H9 (cell line): ENCODE measurements around the gene CORO7. TPM values are rescaled to one million over a fixed set of nuclear protein-coding genes. Genes with fewer than 3 reads are reported as not detected.
A peak's percentile ranks its signal among the peaks of the same experiment; 100 is the strongest.

Source experiments
- DNase-seq: peaks from one replicate; pipeline ENCODE4 v3.0.0-alpha.2; 2017
- H2AFZ ChIP-seq: one replicate; pipeline ENCODE4 v1.6.1; 2013; ENCODE audit warnings: mild to moderate bottlenecking, low read length, control low read depth, moderate library complexity
- H2AK5ac ChIP-seq: 2 replicates; pipeline ENCODE4 v1.6.1; 2013; ENCODE audit warnings: low read length, control low read depth, mixed read lengths; ENCODE audit not compliant: insufficient read length
- H2BK120ac ChIP-seq: one replicate; pipeline ENCODE4 v1.6.1; 2013; ENCODE audit warnings: low read depth, mild to moderate bottlenecking, low read length, control low read depth, inconsistent platforms; ENCODE audit not compliant: poor library complexity, severe bottlenecking
- H2BK12ac ChIP-seq: 2 replicates; pipeline ENCODE4 v1.6.1; 2013; ENCODE audit warnings: low read length, control low read depth, mixed read lengths, low read depth; ENCODE audit not compliant: insufficient read length
- H2BK15ac ChIP-seq: 2 replicates; pipeline ENCODE4 v1.6.1; 2013; ENCODE audit warnings: low read depth, low read length, control low read depth
- H2BK20ac ChIP-seq: one replicate; pipeline ENCODE4 v1.6.1; 2013; ENCODE audit warnings: low read depth, mild to moderate bottlenecking, low read length, control low read depth, inconsistent platforms; ENCODE audit not compliant: poor library complexity, severe bottlenecking
- H2BK5ac ChIP-seq: 2 replicates; pipeline ENCODE4 v1.6.1; 2013; ENCODE audit warnings: low read length, control low read depth, mixed read lengths; ENCODE audit not compliant: insufficient read length
- H3K14ac ChIP-seq: 2 replicates; pipeline ENCODE4 v1.6.1; 2013; ENCODE audit warnings: low read length, control low read depth; ENCODE audit not compliant: insufficient read depth
- H3K18ac ChIP-seq: 2 replicates; pipeline ENCODE4 v1.6.1; 2013; ENCODE audit warnings: low read depth, mild to moderate bottlenecking, mixed read lengths, low read length, control low read depth; ENCODE audit not compliant: insufficient read length
- H3K23ac ChIP-seq: 2 replicates; pipeline ENCODE4 v1.6.1; 2013; ENCODE audit warnings: low read length, control low read depth, mixed read lengths, low read depth; ENCODE audit not compliant: insufficient read length
- H3K23me2 ChIP-seq: 2 replicates; pipeline ENCODE4 v1.6.1; 2013; ENCODE audit warnings: low read depth, mild to moderate bottlenecking, mixed read lengths, low read length, control low read depth; ENCODE audit not compliant: insufficient read length, poor library complexity, severe bottlenecking
- H3K27ac ChIP-seq: 2 replicates; pipeline ENCODE4 v1.5.1; 2013; ENCODE audit warnings: low read length, control low read depth, mixed read lengths, low read depth; ENCODE audit not compliant: insufficient read length
- H3K27me3 ChIP-seq: 2 replicates; pipeline ENCODE4 v1.6.1; 2013; ENCODE audit warnings: low read length, control low read depth, inconsistent platforms; ENCODE audit not compliant: insufficient read depth
- H3K4ac ChIP-seq: 2 replicates; pipeline ENCODE4 v1.6.1; 2013; ENCODE audit warnings: low read depth, mild to moderate bottlenecking, control low read depth, inconsistent platforms, low read length, moderate library complexity
- H3K4me1 ChIP-seq: 2 replicates; pipeline ENCODE4 v1.6.1; 2013; ENCODE audit warnings: low read length, control low read depth, inconsistent platforms; ENCODE audit not compliant: insufficient read depth
- H3K4me2 ChIP-seq: 2 replicates; pipeline ENCODE4 v1.6.1; 2013; ENCODE audit warnings: low read length, control low read depth, mixed read lengths; ENCODE audit not compliant: insufficient read length, insufficient read depth
- H3K56ac ChIP-seq: 2 replicates; pipeline ENCODE4 v1.6.1; 2013; ENCODE audit warnings: low read depth, mild to moderate bottlenecking, mixed read lengths, low read length, control low read depth; ENCODE audit not compliant: insufficient read length
- H3K79me1 ChIP-seq: 2 replicates; pipeline ENCODE4 v1.6.1; 2013; ENCODE audit warnings: low read depth, mild to moderate bottlenecking, moderate library complexity, low read length, control low read depth, inconsistent platforms; ENCODE audit not compliant: insufficient read depth, poor library complexity, severe bottlenecking
- H3K79me2 ChIP-seq: 2 replicates; pipeline ENCODE4 v1.6.1; 2013; ENCODE audit warnings: low read length, control low read depth, inconsistent platforms; ENCODE audit not compliant: insufficient read depth
- H3K9ac ChIP-seq: 2 replicates; pipeline ENCODE4 v1.6.1; 2013; ENCODE audit warnings: low read length, control low read depth, mixed read lengths; ENCODE audit not compliant: insufficient read length; ENCODE audit errors: extremely low read depth
- H3K9me3 ChIP-seq: one replicate; pipeline ENCODE4 v1.6.1; 2013; ENCODE audit warnings: low read depth, low read length, inconsistent platforms; ENCODE audit not compliant: control insufficient read depth
- H3T11ph ChIP-seq: one replicate; pipeline ENCODE4 v1.6.1; 2013; ENCODE audit warnings: mild to moderate bottlenecking, low read length, control low read depth, inconsistent platforms
- H4K20me1 ChIP-seq: one replicate; pipeline ENCODE4 v1.6.1; 2013; ENCODE audit not compliant: control insufficient read depth, insufficient read length, insufficient read depth
- H4K5ac ChIP-seq: 2 replicates; pipeline ENCODE4 v1.6.1; 2013; ENCODE audit warnings: low read depth, mild to moderate bottlenecking, mixed read lengths, low read length, control low read depth; ENCODE audit not compliant: insufficient read length
- H4K8ac ChIP-seq: replicated peaks from 2 replicates; pipeline ENCODE4 v1.6.1; 2013; ENCODE audit warnings: low read length, control low read depth, mixed read lengths, low read depth; ENCODE audit not compliant: insufficient read length
- H4K91ac ChIP-seq: 2 replicates; pipeline ENCODE4 v1.6.1; 2013; ENCODE audit warnings: low read depth, mild to moderate bottlenecking, moderate library complexity, mixed read lengths, low read length, control low read depth; ENCODE audit not compliant: insufficient read length
- H3K27ac Mint-ChIP-seq, 3 experiments: 2 replicates in 2 of 3; 3 replicates in 1 of 3; pipeline ENCODE4 v1.8.0; 2020 to 2021; ENCODE audit warnings: mixed read lengths in 3 of 3, mild to moderate bottlenecking in 1 of 3, moderate library complexity in 1 of 3
- H3K27me3 Mint-ChIP-seq: 2 replicates; pipeline ENCODE4 v1.8.0; 2021; ENCODE audit warnings: low read depth, mild to moderate bottlenecking, moderate library complexity, mixed read lengths
- H3K36me3 Mint-ChIP-seq, 3 experiments: 2 replicates in 2 of 3; 3 replicates in 1 of 3; pipeline ENCODE4 v1.8.0; 2020 to 2021; ENCODE audit warnings: low read depth in 3 of 3, mixed read lengths in 3 of 3; ENCODE audit not compliant: insufficient read depth in 1 of 3
- H3K4me1 Mint-ChIP-seq, 2 experiments: 2 replicates each; pipeline ENCODE4 v1.8.0; 2020; ENCODE audit warnings: mixed read lengths in 2 of 2
- H3K4me3 Mint-ChIP-seq, 2 experiments: 2 replicates in 1 of 2; 3 replicates in 1 of 2; pipeline ENCODE4 v1.8.0; 2020 to 2021; ENCODE audit warnings: mild to moderate bottlenecking in 2 of 2, mixed read lengths in 2 of 2, moderate library complexity in 1 of 2
- H3K9me3 Mint-ChIP-seq, 2 experiments: 2 replicates in 1 of 2; 3 replicates in 1 of 2; pipeline ENCODE4 v1.8.0; 2020; ENCODE audit warnings: mild to moderate bottlenecking in 2 of 2, mixed read lengths in 2 of 2, moderate library complexity in 1 of 2
- WGBS: extraction: QIAGEN DNeasy Blood & Tissue Kit; methylation state at CpG from one replicate; pipeline ENCODE4 v1.1.7; 2013; ENCODE audit warnings: missing lambda C conversion rate, low lambda C conversion rate, mixed read lengths; ENCODE audit not compliant: insufficient read length; ENCODE audit errors: extremely low coverage; 5-methylcytosine and 5-hydroxymethylcytosine counted together
- total RNA-seq: library from RNA; stranded (reverse); gene quantifications from 2 replicates; pipeline ENCODE4 v1.2.1, GENCODE V29; 2021
- TF ChIP-seq, protein P1 (sequence below): fragments of 200-600 bp; sonication (generic); conservative IDR thresholded peaks from 3 replicates; pipeline ENCODE4 v1.8.0; 2021; ENCODE audit warnings: antibody characterized with exemption, mild to moderate bottlenecking

CORO7 gene
- total RNA-seq, 1 experiment from 2014 or later, result 38.4 TPM

DNA sequence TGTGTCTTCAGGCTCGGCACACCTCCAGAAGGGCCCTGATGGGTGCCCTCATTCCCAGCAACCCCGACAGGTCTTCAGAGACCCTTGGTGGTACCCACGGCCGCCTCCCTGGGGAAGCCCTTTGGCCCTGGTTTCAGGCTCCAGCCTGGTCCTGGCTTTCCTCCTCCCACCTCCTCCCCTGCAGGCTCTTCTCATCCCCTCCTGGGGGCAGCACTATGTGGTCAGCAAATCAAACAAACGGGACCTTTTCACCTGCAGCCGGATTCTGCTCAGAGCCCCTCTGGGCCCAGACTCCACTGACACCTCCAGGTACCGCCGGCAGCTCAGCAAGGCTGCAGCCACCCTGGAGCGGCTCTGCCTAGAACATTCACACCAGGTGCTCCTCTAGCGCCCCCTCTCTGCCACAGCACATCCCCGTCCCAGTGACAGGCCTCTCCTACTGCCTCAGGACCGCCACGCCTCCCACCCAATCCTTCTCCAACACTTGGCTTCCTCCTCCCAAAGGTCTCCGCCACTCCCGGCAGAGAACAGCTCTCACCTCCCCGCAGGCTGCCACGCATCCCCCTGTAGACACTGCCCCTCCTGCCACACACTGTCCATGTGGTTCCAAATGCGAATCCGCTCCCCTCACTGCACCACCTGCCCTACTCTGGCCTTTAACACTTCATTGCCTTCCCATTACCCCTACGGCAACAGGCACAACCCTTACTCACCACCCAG, 12.0 kb downstream of the CORO7 start:
- no peaks in the 10 kb centered on the region for H3K4me1 ChIP-seq
- no peaks in the 10 kb centered on the region for H3K79me1 ChIP-seq
- no peaks in the 10 kb centered on the region for H3K79me2 ChIP-seq
- no peak overlapping the region for H3K23ac ChIP-seq
- H2BK5ac ChIP-seq, result no peak overlapping the region
- H3K9me3 ChIP-seq, result no peaks in the 10 kb centered on the region
- no peak overlapping the region for H2BK20ac ChIP-seq
- H3K27me3 ChIP-seq, result no peaks in the 10 kb centered on the region
- no peak overlapping the region for H3K27ac ChIP-seq
- no peak overlapping the region for H3K4ac ChIP-seq
- no peak overlapping the region for H3K4me2 ChIP-seq
- Mint-ChIP-seq H3K27me3 (no peaks in the 10 kb centered on the region), H3K4me1 (peaks cover 6 to 8% of the 10 kb centered on the region in 2 experiments), H3K4me3 (peak overlapping the region; percentile 3 to 59; a peak in 4 of 5 replicates), H3K9me3 (no peaks in the 10 kb centered on the region; a peak in 2 of 5 replicates), H3K36me3 (peaks cover 0 to 18% (median 4%) of the 10 kb centered on the region in 3 experiments; a peak in 4 of 7 replicates), H3K27ac (peak overlapping the region in 2 of 3 experiments; percentile 80 to 92; a peak in 2 of 7 replicates)
- WGBS, result no CpG with 5 or more reads among the region's 20 CpGs
- no peak overlapping the region for H2BK12ac ChIP-seq
- H2AFZ ChIP-seq, result no peak overlapping the region
- H3K18ac ChIP-seq, result no peak overlapping the region
- H3K14ac ChIP-seq, result no peak overlapping the region; the same call in 1 of the 2 replicates
- TF ChIP-seq, protein P1, sequence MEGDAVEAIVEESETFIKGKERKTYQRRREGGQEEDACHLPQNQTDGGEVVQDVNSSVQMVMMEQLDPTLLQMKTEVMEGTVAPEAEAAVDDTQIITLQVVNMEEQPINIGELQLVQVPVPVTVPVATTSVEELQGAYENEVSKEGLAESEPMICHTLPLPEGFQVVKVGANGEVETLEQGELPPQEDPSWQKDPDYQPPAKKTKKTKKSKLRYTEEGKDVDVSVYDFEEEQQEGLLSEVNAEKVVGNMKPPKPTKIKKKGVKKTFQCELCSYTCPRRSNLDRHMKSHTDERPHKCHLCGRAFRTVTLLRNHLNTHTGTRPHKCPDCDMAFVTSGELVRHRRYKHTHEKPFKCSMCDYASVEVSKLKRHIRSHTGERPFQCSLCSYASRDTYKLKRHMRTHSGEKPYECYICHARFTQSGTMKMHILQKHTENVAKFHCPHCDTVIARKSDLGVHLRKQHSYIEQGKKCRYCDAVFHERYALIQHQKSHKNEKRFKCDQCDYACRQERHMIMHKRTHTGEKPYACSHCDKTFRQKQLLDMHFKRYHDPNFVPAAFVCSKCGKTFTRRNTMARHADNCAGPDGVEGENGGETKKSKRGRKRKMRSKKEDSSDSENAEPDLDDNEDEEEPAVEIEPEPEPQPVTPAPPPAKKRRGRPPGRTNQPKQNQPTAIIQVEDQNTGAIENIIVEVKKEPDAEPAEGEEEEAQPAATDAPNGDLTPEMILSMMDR, result peak; percentile 94
- no peak overlapping the region for H4K8ac ChIP-seq
- no peak overlapping the region for H4K5ac ChIP-seq
- no peak overlapping the region for H2BK15ac ChIP-seq
- H3K23me2 ChIP-seq, result no peaks in the 10 kb centered on the region
- peak; percentile 93 for DNase-seq
- H2AK5ac ChIP-seq, result no peak overlapping the region
- no peak overlapping the region for H3K9ac ChIP-seq
- no peak overlapping the region for H3K56ac ChIP-seq
- H4K20me1 ChIP-seq, result no peaks in the 10 kb centered on the region
- no peak overlapping the region for H4K91ac ChIP-seq
- H2BK120ac ChIP-seq, result no peak overlapping the region
- H3T11ph ChIP-seq, result no peak overlapping the region
